SH-SY5Y (cell line): ENCODE data around the gene NAA35.

ENCODE experiments used
- GATA2 ChIP-seq: IDR thresholded peaks from 2 replicates; pipeline ENCODE4 v1.6.1; 2011; ENCODE audit warnings: mild to moderate bottlenecking, low read depth, low read length
- GATA3 ChIP-seq: IDR thresholded peaks from 2 replicates; pipeline ENCODE4 v1.6.1; 2011; ENCODE audit warnings: low read depth, mild to moderate bottlenecking, low read length, moderate library complexity

DNA sequence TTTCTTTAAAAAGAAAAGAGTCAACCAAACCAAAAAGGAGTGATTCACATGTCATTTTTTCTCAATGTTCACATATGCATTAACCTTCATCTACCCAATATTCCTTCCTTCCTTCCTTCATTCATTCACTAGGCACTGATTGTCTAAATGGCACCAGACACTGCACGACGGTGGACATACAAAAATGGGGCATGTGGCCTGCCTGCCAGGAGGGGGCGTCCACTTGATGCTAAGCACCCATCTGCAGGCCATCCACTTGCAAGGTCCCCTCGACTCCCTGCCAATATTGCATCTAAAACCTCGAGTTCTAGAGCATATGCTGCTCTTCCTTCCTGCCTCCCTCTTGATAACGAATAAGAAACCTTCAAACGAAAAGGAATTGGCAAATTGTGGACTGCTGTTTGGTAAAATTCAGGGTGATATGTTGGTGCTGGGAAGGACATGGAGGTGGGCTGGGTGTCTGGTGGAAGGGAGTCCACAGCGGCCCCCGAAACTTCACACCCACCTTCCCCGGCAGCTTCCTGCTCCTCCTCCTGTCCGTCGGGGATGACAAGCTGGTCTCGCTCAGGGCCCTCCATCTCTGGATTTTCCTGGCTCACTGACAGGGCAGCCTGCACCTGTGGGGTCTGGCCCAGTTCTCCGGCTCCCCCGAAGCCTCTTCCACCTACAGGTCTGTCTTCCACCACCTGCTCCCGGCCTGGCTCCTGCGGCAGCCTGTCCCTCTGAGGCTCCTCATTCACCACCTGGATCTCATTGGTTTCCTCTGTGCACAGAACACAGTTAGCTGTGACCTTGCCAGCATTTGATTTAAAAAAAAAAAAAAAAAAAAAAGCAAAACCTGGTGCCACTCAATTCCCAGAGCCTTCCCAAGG is 94.2 kb downstream of the NAA35 start:
- TF ChIP-seq GATA3: no peak
- no peak for TF ChIP-seq GATA2
